Globus pallidus (tissue), 1 donor: ENCODE results near the gene RAX.

Experiments used
- DNase-seq: peaks from one replicate; pipeline ENCODE4 v3.0.0-alpha.2; 2015; ENCODE audit warnings: low spot score

RAX gene

DNA sequence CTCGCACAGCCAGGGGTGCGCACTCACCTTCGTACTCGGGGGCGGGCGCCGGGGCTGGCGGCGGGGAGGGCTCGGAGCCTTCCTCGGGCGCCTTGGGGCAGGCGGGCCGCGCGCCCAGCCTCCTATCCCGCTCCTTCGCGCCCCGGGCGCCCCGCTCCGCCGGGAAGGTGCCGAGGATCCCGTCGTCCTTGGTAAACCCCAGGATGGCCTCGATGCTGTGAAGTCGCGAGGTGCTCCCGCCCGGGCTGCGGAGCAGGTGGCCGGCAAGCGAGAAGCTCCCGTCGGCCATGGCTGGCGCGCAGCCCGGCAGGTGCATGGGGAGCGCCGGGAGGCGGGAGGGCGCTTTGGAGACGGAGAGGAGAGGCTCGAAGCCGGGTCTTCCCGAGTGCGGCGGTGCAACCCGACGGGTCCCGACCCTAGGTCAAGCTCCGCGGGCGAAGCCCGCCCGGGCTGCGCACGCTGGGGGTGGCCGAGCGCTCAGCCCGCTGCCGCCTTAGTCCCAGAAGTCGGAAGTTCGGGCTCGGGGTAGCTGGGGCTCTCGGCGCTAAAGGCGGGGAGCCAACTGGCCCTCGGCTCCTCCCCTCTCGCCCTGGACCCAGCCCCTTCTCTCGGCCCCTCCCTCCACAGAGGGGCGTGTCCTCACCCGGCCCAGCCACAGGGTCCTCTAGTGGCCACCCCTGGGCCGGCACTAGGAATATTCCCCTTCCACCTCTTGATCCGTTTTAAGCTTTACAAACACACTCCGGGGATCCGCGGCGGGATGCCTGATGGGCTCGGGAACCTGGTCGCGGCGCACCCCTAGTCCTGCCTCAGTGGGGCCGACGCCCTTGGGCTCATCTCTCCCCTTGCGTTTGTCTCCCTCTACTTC, at the start of gene RAX:
Gene RAX, minus strand, starts transcription at position 564 of the 868 bp plus-strand sequence. Its CDS starts 248 bp downstream, at position 316.
- DNase-seq: no peak

DNA sequence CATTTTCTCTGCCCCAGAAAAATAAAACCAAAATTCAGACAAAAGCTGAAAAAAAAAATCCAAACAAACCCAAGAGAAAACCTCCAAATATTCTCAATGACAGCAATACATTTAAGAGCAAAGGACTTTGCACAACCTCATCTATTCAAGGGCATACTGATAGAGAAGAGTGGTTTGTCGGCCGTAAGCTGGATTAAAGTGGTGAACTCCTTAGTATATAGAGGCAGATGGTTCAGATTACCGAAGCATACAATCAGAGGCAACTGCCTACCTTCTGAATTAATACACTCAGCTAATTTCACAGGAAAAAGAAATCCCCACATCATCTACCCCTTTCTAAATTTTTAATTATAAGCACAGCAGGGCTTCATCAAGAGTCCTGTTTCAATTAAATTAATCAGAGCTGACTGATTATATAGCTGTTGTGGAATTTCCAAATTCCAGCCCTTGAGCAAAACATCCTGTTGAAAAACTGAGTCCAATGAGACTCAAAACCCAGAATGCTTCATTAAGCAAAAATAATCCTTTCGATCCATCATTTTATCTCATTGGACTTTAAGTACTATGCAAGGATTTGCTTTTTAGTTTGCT, 45.3 kb upstream of the RAX start, which contains the start of gene CPLX4:
Gene CPLX4, minus strand, starts transcription at position 190 of the 591 bp plus-strand sequence. Its CDS starts 187 bp downstream, at position 3.
- no peak for DNase-seq

DNA sequence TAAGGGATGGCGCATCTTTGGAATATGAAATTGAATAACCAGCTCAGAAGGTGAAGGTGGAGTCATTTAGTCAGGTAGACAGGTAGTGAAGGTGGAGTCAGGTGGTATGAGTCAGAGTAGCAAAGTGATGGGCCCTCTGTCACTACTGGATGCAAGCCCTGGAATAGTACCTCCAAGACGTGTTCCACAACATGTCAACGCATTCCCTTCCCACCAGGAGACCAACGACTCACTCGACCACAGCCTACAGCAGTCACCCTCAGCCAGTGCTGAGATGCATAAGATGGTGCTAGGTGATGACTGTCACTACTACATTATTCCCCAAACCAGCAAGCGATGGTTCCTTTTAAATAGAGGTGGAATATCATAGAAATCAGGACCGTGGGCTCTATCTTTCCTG, 38.4 kb upstream of the RAX start:
- no peak for DNase-seq

DNA sequence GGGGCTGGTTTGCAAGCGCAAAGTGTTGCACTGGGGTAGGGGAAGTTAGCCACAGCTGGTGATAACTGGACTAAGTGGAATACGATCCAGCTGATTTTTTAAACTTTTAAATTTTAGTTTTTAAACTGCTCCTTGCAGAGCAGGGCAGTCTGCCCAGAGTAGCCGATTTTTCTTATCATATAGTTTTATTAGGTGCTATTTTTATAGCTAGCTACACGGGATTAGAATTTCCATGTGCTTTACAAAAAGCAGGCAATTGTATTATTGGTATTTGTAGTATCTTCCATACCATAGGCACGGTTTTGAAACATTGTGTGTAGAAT, 35.6 kb upstream of the RAX start:
- no peak for DNase-seq

DNA sequence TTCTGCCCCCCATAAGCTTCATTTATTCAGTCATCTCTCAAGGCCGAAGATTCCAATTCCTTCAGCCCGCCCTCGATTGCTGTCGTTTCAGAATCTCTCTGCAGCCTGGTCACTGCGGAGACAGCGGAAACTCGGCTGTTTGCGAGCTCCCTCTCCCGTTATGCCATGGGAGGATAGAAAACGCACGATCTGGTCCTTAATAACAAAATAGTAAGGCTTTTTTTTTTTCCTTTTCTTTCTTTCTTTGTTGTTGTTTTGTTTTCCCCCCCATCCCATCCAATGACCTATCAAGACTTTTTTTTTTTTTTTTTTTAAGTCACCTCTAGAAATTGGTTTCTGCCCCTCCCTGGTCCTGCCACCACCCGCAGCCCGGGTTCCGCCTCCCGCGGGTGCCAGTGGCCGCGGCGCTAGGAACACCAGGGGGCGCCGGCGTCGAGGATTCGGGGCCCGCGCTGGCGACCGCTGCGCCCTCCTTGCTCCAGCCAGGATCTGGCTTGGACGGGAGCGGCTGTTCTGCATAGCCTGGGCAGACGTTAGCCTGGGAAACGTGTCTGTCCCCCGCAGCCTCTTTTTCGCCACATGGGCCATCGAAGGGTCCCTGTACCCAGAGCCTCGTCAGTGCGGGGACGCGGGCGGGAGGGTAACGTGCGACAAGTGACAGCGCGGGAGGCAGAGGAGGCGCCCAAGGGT, 35.1 kb upstream of the RAX start:
- DNase-seq: peak; percentile 43

DNA sequence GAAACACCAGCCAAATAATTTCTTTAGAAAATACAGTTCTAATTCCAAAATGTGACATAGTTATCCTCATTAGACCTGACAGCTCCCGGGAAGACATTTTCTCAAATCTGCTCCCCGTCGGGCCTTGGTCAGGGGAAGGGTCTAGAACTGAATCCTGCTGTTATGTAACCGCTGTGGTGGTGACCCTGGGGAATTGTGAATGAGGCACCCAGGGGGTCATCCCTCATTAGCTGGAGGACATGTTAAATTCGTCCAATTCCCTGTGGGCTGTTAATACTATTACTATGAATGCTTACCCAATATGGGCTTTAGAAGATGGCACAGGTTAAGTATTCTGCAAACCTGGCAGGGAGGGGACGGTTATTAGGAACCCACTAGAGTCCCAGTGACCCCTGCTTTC, 33.4 kb upstream of the RAX start:
- DNase-seq: no peak

DNA sequence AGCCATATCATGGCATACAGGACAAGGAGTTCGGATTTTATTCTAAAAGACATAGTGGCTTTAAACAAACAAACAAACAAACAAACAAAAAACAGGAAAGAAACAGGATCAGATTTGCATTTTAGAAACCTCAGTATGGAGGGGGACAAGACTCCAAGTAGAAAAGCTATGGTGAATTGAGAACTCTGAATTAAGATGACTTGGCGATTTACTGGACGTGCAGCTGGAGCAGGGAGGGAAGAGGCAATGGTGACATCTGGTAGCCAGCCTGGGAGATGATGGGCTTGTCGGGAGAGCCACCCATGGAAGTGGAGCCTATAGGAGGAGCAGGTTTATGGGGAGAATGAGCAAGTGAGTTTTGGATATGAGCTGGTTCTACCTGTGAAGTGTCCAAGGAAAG, 32.0 kb upstream of the RAX start:
- no peak for DNase-seq

DNA sequence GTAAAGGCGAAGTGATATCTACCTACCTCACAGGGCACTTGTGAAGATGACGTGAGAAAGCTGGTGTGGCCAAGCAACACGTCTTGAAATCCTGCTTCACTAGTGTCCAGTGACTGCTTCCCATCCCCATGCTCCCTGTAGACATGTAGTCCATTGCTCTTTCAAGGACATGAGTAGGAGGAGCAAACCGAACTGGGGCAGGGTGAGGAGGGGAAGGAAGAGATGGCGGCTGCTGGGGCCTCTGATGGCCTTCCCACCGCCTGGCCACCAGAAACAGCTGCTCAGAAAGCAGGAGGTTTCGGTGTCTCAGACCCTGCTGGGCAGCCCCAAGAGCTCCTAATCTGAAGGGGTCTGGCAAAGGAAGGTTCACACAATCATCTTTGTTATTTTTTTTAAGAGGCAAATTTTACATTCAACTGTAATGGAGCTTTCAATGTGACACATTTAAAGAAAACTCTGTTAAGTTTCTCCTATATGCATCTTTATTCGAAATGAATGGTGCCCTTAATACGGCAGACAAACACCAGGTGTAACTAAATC, 30.5 kb upstream of the RAX start:
- no peak for DNase-seq

DNA sequence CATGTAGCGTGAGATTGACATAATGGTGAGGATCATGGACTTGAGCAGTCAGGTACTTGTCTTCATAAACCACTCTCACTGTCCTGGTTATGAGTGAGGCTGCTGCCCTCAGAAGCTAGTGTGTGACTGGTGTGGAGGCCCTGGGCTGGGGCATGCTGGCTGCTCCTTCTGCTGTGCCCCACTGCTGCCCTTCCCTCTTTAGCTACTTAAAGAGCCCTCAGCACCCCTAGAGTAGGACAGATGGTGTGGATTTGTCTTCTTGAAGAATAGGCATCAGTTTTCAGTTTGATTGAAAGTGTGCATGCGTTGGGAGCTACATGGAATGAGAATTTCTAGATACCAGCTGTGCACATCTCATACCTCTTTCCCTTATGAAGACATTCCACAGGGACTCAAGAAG, 29.8 kb upstream of the RAX start:
- no peak for DNase-seq

DNA sequence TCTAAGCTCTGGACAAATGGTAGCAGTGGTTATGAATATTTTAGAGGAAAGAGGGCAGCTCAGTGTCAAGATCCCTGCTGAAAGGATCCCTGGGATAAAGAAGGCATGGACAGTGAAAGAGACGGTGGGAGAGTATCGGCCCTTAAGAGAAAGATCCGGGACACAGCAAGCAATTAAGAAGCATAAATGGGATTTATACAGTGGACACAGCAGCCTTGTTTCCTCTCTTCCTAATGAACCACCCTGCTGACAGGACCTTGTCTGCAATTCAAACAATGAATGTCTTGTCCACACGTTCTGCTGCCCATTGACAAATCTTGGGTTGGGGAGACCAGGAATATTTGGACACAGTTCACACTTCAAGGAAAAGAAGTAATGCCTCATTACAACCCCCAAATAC, 28.7 kb upstream of the RAX start:
- DNase-seq: no peak

DNA sequence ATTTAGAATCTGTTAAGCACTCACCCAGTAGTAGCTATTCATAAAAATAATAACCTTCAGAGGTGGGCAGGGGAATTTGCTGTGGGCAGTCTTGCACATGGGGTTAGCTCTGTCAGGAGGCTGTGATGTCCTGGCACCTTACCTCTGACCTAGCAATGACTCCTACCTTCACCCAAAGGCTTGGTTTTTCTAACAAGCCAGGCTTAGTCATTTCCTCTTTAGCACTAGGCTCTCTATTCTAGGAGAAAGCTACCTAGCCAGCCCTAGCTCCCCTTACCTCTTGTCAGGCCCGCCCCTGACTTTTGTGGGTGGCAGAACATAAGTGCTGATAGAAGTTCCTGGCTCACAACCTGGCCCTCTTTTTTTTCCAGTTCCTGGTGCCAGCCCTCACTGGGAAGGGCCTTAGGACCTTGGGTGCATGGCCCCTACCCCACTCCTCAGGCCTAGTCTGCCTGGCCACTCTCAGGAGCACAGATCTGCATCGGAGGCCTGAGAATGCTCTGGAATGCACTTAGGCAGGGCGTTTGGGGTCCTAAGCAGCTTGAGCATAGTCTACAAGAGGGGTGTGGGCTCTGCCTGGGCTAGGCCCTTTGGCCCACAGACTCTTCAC, 27.5 kb upstream of the RAX start:
- no peak for DNase-seq

DNA sequence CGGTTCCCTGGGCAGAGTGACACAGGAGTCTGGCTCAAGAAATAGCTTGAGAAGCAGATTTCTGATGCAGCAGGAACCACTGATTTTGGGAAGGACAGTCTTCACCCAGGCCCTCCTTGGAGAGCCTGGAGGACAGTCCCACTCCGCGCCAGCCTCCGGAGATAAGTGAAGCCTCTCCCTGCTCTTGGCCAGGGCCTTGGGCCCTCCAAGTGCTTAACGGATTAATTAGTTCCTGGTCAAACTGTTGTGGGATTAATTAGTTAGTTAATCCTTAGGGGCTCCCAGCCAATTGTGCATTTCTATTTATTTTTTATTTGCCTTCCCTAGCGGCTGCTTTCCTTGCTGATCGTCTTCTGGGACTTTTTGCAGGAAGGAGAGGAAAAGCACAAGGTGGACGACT, 25.6 kb upstream of the RAX start:
- DNase-seq: no peak

DNA sequence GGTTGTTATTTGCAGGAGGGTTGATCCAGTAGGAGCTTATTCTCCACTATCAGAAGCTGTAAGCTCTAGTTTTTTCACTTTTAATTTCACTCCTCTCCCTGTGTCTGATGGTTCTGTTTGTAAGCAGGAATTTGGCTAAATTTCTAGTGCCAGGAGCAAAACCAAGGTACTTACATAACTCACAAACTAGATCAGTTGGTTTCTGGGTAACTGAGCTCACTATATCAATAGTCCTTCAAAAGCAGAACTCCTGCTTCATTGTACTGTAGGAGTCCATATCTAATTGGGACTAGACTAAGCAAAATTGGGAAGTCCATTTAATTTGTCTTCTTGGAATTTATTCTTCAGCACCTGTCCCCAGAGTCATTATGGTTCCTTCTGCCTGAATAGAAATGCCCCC, 20.1 kb upstream of the RAX start:
- no peak for DNase-seq

DNA sequence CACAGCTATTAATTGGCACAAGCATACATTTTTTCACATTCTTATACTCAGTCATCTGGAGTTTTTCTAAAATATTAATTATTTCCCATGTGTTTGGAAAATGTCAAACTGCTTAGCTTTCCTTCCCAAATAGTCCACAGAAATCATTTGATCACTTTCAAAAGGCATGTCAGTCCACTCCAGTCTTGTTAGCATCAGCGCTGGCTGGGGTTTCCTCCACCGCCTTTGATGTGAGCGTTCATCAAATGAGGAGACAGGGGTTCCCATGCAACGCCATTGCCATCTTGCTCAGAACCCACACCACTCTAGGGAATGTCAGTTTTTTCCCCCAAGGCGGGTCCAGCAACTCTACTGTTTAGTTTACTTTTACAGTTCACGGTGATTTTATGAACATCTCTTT, 13.1 kb upstream of the RAX start:
- DNase-seq: no peak

DNA sequence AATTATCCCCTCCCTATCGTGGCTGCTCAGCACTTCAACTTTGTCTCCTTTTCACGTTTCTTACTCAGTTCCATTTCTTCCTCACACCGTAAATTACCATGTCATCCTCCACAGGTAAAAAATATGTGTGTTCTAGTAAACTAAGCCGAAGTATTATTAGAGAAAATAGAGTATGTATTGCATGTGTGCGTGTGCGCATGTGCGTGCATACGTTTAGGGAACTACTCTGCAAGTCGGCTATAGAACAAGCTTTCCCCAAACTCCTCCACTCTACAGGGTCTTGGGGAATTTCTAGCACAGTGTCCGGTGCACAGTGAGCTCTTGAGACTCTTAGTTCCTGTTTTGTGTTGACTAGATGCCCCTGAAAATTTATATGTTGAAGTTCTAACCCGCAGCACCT, 9.1 kb upstream of the RAX start:
- no peak for DNase-seq

DNA sequence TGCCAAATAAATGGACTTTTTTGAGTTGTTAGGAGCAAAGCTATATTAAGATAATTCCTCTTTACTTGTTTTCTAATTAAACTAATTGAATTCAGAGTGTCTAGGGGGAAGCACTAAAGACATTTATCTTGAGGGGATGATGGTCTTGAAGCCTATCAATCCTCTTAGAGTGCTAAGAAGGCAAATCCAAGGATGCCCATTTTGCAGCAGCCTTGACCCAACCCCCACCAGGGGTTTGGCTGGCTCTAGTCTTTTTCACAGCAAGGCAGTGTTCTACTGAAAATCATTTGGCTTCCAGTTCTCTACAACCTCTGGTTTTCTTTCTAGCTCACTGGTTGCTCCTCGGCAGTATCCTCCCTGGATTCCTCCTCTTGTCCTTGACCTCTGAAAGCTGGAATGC, 6.5 kb upstream of the RAX start:
- no peak for DNase-seq

DNA sequence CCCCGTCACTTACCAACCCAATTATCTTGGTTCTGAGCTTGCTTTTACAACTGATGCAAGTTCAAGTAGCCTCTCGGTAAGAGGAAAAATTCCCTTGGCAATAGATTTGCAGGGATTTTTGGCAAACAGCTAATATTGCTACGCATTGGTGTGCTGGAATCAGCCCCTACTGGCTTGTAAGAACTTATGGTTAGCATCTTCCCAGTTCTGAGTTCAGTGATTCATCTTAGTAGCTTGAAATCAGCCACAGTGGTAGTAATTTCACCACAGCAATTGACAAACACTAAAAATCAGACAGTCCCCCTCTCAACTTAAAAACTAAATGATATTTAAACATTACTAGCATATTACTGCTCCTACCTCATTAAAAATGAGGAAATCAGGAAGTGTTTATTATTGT, 5.9 kb upstream of the RAX start:
- no peak for DNase-seq

DNA sequence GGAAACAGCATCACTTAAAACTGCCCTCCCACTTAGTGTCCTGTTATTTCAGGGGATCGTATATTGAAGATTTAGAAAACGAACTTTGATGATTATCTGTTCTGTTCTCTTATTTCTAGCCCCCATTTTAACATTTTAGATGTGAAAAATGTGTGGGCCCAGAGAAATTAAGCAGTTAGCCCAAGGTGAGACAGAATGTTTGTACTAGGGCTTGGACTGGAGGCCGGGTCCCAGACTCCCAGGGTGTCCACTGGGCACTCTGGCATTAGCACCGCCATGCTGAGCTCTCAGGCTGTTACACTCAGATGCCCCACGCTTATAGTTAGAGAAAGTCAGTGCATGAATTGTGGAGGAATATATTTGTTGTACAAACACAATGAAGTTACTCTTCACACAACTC, 5.5 kb upstream of the RAX start:
- DNase-seq: no peak

DNA sequence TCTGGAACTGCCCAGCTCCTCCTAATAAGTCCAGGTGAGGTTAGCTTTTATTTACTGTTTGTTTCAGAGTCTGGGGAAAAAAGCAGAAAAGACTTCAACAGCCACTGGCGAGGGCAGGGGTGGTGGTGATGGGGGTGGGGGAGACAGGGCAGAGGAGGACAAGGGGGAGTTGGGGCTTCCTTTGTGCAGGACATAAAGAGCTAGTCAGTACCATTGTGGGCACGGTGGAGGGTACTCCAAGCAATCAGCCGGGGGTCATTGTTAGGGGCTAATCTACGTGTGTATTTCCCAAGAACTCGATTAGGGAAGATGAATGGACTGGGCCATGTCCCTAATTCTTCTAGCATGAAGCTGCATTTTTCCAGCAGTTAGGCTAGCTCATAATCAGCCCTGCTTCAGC, 2.8 kb upstream of the RAX start:
- DNase-seq: no peak

DNA sequence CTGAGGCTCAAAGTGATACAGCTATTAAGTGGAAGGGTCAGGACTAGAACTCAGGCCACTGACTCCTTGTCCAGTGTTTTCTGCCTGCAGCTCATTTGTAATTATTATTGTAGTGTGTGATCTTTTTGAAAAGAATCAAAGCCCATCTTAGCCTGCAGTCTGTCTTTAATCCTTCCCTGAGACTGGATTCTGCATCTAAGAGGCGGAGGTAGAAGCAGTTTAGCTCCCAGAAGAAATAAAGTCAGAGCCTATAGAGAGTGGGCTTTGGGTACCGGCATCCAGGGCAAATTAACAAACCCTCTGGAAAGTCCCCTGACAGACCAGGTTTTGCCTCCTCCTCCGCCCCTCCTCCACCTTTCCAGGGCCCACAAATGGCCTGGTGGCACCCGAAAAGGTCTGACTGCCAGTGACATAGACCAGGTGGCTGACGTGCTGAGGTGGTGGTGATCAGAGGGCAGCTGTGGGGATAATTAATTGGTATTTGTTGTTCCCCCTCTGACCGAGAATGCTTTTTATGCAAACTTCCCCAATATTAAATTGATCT, 2.2 kb upstream of the RAX start:
- DNase-seq: no peak

DNA sequence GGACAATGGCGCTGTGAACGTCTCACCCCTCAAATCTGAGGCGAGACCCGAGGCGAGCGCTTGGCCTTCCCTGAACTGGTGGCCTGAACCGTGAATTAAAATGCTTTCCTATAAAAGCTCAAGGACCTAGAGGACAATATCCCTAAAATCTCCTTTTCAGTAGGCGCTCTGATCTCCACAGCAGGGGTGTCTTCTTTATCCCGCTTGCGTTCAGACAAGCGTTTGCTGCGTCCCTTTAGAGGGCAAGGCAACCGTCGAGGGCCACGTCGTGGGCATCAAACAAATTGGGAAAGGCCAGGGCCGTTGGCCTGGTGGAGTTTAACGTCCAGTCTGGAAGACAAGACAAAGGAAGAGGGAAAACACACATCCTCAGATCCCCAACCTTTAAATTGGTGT, 1.3 kb upstream of the RAX start:
- no peak for DNase-seq
